Naive B cell (primary cell): Measurements from ENCODE around the gene KRT74. TPM values are rescaled to one million over a fixed set of nuclear protein-coding genes. Genes with fewer than 3 reads are reported as not detected.

ENCODE experiments used
- ATAC-seq, 2 donors: fragments of 150-1000 bp; cut with Tn5 transposase; 2 replicates each; pipeline ENCODE4 v1.10.0; 2021; ENCODE audit warnings: low read depth in 2 of 2, mild to moderate bottlenecking in 2 of 2, moderate library complexity in 2 of 2
- DNase-seq: peaks from one replicate; pipeline ENCODE4 v3.0.0; 2022
- H3K27ac Mint-ChIP-seq, 6 donors: one replicate each; pipeline ENCODE4 v1.8.0; 2020 to 2022; ENCODE audit warnings: mild to moderate bottlenecking in 6 of 6, mixed read lengths in 6 of 6, moderate library complexity in 5 of 6, inconsistent platforms in 2 of 6
- H3K27me3 Mint-ChIP-seq, 3 donors: one replicate each; pipeline ENCODE4 v1.8.0; 2021 to 2022; ENCODE audit warnings: mixed read lengths in 3 of 3, mild to moderate bottlenecking in 1 of 3
- H3K36me3 Mint-ChIP-seq, 2 donors: one replicate each; pipeline ENCODE4 v1.8.0; 2020 to 2022; ENCODE audit warnings: mixed read lengths in 2 of 2, inconsistent platforms in 1 of 2, mild to moderate bottlenecking in 1 of 2
- H3K4me1 Mint-ChIP-seq, 3 donors: one replicate each; pipeline ENCODE4 v1.8.0; 2020 to 2022; ENCODE audit warnings: mixed read lengths in 3 of 3, inconsistent platforms in 1 of 3, mild to moderate bottlenecking in 1 of 3, moderate library complexity in 1 of 3
- H3K4me3 Mint-ChIP-seq, 8 donors: one replicate each; pipeline ENCODE4 v1.8.0; 2020 to 2022; ENCODE audit warnings: mild to moderate bottlenecking in 8 of 8, mixed read lengths in 8 of 8, moderate library complexity in 8 of 8, inconsistent platforms in 2 of 8
- H3K9me3 Mint-ChIP-seq, 7 donors: one replicate each; pipeline ENCODE4 v1.8.0; 2020 to 2022; ENCODE audit warnings: mixed read lengths in 7 of 7, mild to moderate bottlenecking in 5 of 7, inconsistent platforms in 2 of 7, moderate library complexity in 1 of 7
- polyA plus RNA-seq, 6 donors: library from polyadenylated mRNA; unstranded; fragments of 300-500 nt; fragmentation: Illumina TruSeq; gene quantifications; one replicate each; pipeline ENCODE4 v1.2.3, GENCODE V29; 2021; ENCODE audit warnings: low read depth in 6 of 6

The KRT74 gene
- polyA plus RNA-seq, 6 donors from 2014 or later, result not detected

- Mint-ChIP-seq H3K4me1 (peaks cover 0 to under 1% (median 0%) of the 10 kb centered on the region in 3 donors), H3K9me3 (no peaks in the 10 kb centered on the region), H3K27me3 (peaks cover 5 to 36% (median 21%) of the 10 kb centered on the region in 3 donors), H3K4me3 (peak overlapping the region in 1 of 8 donors; percentile 19), H3K36me3 (no peaks in the 10 kb centered on the region), H3K27ac (no peak overlapping the region)
- ATAC-seq (no peak), DNase-seq (no peak)
These were observed 6.1 kb upstream of the KRT74 start for GRCh38 chr12:52579468-52580465.

GRCh38 chr12:52578469-52578868 is 4.8 kb upstream of the KRT74 start:
- ATAC-seq (no peak), DNase-seq (no peak)
- Mint-ChIP-seq H3K36me3 (no peaks in the 10 kb centered on the region), H3K27me3 (peaks cover 5 to 36% (median 21%) of the 10 kb centered on the region in 3 donors), H3K4me1 (no peaks in the 10 kb centered on the region), H3K27ac (peak overlapping the region in 1 of 6 donors; percentile 15), H3K4me3 (no peak overlapping the region), H3K9me3 (no peaks in the 10 kb centered on the region)

GRCh38 chr12:52577316-52577715 is 3.7 kb upstream of the KRT74 start:
- peaks cover 8 to 46% (median 29%) of the 10 kb centered on the region in 3 donors for H3K27me3 Mint-ChIP-seq
- H3K4me1 Mint-ChIP-seq, result no peaks in the 10 kb centered on the region
- ATAC-seq (no peak), DNase-seq (no peak)
- no peaks in the 10 kb centered on the region for H3K9me3 Mint-ChIP-seq
- no peak overlapping the region for H3K27ac Mint-ChIP-seq
- H3K4me3 Mint-ChIP-seq, result no peak overlapping the region
- no peaks in the 10 kb centered on the region for H3K36me3 Mint-ChIP-seq

GRCh38 chr12:52575948-52576347 is 2.3 kb upstream of the KRT74 start:
- Mint-ChIP-seq H3K36me3 (no peaks in the 10 kb centered on the region), H3K9me3 (no peaks in the 10 kb centered on the region), H3K27me3 (peaks cover 18 to 33% (median 19%) of the 10 kb centered on the region in 3 donors), H3K4me1 (no peaks in the 10 kb centered on the region), H3K4me3 (no peak overlapping the region), H3K27ac (no peak overlapping the region)
- DNase-seq, result no peak
- ATAC-seq, result no peak

- H3K4me3 Mint-ChIP-seq, result no peak overlapping the region
- no peaks in the 10 kb centered on the region for H3K9me3 Mint-ChIP-seq
- H3K4me1 Mint-ChIP-seq, result no peaks in the 10 kb centered on the region
- DNase-seq (no peak), ATAC-seq (no peak)
- H3K27ac Mint-ChIP-seq, result no peak overlapping the region
- no peaks in the 10 kb centered on the region for H3K36me3 Mint-ChIP-seq
- H3K27me3 Mint-ChIP-seq, result peaks cover 16 to 30% (median 19%) of the 10 kb centered on the region in 3 donors
These were observed 1.6 kb upstream of the KRT74 start for GRCh38 chr12:52575256-52575655.

GRCh38 chr12:52573306-52573705 is 337 bp downstream of the KRT74 start:
- no peak overlapping the region for H3K27ac Mint-ChIP-seq
- DNase-seq (no peak), ATAC-seq (no peak)
- no peaks in the 10 kb centered on the region for H3K36me3 Mint-ChIP-seq
- no peak overlapping the region for H3K4me3 Mint-ChIP-seq
- H3K4me1 Mint-ChIP-seq, result no peaks in the 10 kb centered on the region
- H3K27me3 Mint-ChIP-seq, result peaks cover 15 to 27% (median 19%) of the 10 kb centered on the region in 3 donors
- no peaks in the 10 kb centered on the region for H3K9me3 Mint-ChIP-seq

- Mint-ChIP-seq H3K27me3 (peaks cover 21 to 36% (median 22%) of the 10 kb centered on the region in 3 donors), H3K9me3 (no peaks in the 10 kb centered on the region), H3K36me3 (no peaks in the 10 kb centered on the region), H3K27ac (no peak overlapping the region), H3K4me3 (peak overlapping the region in 1 of 8 donors; percentile 11), H3K4me1 (no peaks in the 10 kb centered on the region)
- DNase-seq (no peak), ATAC-seq (no peak)
These were observed 3.1 kb downstream of the KRT74 start for GRCh38 chr12:52570511-52570910.

- Mint-ChIP-seq H3K4me1 (no peaks in the 10 kb centered on the region), H3K27me3 (peaks cover 29 to 49% (median 29%) of the 10 kb centered on the region in 3 donors), H3K27ac (no peak overlapping the region)
These were observed 5.5 kb downstream of the KRT74 start for GRCh38 chr12:52568111-52568510.

GRCh38 chr12:52566847-52567291 is 6.8 kb downstream of the KRT74 start:
- Mint-ChIP-seq H3K4me3 (no peak overlapping the region), H3K27me3 (peaks cover 22 to 40% (median 23%) of the 10 kb centered on the region in 3 donors), H3K27ac (no peak overlapping the region), H3K4me1 (no peaks in the 10 kb centered on the region), H3K9me3 (no peaks in the 10 kb centered on the region), H3K36me3 (no peaks in the 10 kb centered on the region)
- ATAC-seq (no peak), DNase-seq (no peak)

More at GRCh38 chr12:52568111-52568510, 5.5 kb downstream of the KRT74 start:
- no peaks in the 10 kb centered on the region for H3K36me3 Mint-ChIP-seq
- H3K9me3 Mint-ChIP-seq, result no peaks in the 10 kb centered on the region
- ATAC-seq (no peak), DNase-seq (no peak)
- no peak overlapping the region for H3K4me3 Mint-ChIP-seq

- Mint-ChIP-seq H3K4me1 (no peaks in the 10 kb centered on the region), H3K36me3 (no peaks in the 10 kb centered on the region), H3K27ac (no peak overlapping the region), H3K27me3 (peaks cover 15 to 32% (median 22%) of the 10 kb centered on the region in 3 donors), H3K9me3 (no peaks in the 10 kb centered on the region), H3K4me3 (no peak overlapping the region)
- ATAC-seq (no peak), DNase-seq (no peak)
These were observed 9.1 kb downstream of the KRT74 start for GRCh38 chr12:52564582-52564981.

- no peak overlapping the region for H3K4me3 Mint-ChIP-seq
- H3K27me3 Mint-ChIP-seq, result peaks cover 20 to 35% (median 33%) of the 10 kb centered on the region in 3 donors
- DNase-seq (no peak), ATAC-seq (no peak)
- no peaks in the 10 kb centered on the region for H3K9me3 Mint-ChIP-seq
- no peaks in the 10 kb centered on the region for H3K36me3 Mint-ChIP-seq
- H3K27ac Mint-ChIP-seq, result no peak overlapping the region
- H3K4me1 Mint-ChIP-seq, result no peaks in the 10 kb centered on the region
These were observed 11.7 kb downstream of the KRT74 start for GRCh38 chr12:52561880-52562449.

GRCh38 chr12:52559979-52560378 is 13.7 kb downstream of the KRT74 start:
- Mint-ChIP-seq H3K36me3 (no peaks in the 10 kb centered on the region), H3K27ac (peak overlapping the region in 2 of 6 donors; percentile 65 to 74), H3K27me3 (peaks cover 9 to 35% (median 31%) of the 10 kb centered on the region in 3 donors), H3K9me3 (no peaks in the 10 kb centered on the region), H3K4me3 (no peak overlapping the region), H3K4me1 (no peaks in the 10 kb centered on the region)
- DNase-seq (no peak), ATAC-seq (no peak)

GRCh38 chr12:52558781-52559445 is 14.7 kb downstream of the KRT74 start:
- Mint-ChIP-seq H3K27ac (no peak overlapping the region), H3K27me3 (peaks cover 6 to 45% (median 23%) of the 10 kb centered on the region in 3 donors), H3K36me3 (no peaks in the 10 kb centered on the region), H3K4me3 (no peak overlapping the region), H3K9me3 (no peaks in the 10 kb centered on the region), H3K4me1 (no peaks in the 10 kb centered on the region)
- DNase-seq (no peak), ATAC-seq (no peak)
